Endothelial cell of umbilical vein (primary cell): Measurements from ENCODE around the gene GTSE1. TPM values are rescaled to one million over a fixed set of nuclear protein-coding genes. Genes with fewer than 3 reads are reported as not detected.

ENCODE experiments used
- BruUV-seq: library from RNA; stranded (reverse); fragments of 400-500 nt; replicated peaks from 2 replicates; lab custom pipeline; 2021; lab: Mats Ljungman, UMichigan
- CTCF ChIA-PET: fragments of 300-600, 350-600 bp; sonication (Branson Sonifier 250); formaldehyde crosslinking; loops from one replicate; lab custom pipeline; 2021; ENCODE audit warnings: antibody characterized with exemption, inconsistent platforms; lab: Charles Lee
- POLR2A ChIA-PET: fragments of 300-600, 350-600 bp; sonication (Branson Sonifier 250); formaldehyde crosslinking; loops from one replicate; lab custom pipeline; 2021; ENCODE audit warnings: antibody characterized with exemption, inconsistent platforms; lab: Charles Lee
- DNase-seq: peaks from one replicate; pipeline ENCODE4 v3.0.0-alpha.2; 2011; ENCODE audit warnings: low read depth, low spot score
- FAIRE-seq: peaks from 2 replicates; lab custom pipeline; 2011; peaks lifted over from hg19 to GRCh38; lab: Jason Lieb, UNC
- H2AFZ ChIP-seq: 2 replicates; pipeline ENCODE4 v1.6.0; 2012; ENCODE audit warnings: low read depth, low read length, control low read depth, inconsistent platforms
- H3K27ac ChIP-seq: 2 replicates; pipeline ENCODE4 v1.5.1; 2011; ENCODE audit warnings: low read depth, mild to moderate bottlenecking, control low read depth, low read length, moderate library complexity; ENCODE audit not compliant: insufficient read depth
- H3K27me3 ChIP-seq, 2 experiments: 2 replicates each; pipeline versions ENCODE4 v1.6.0 to v1.6.1; 2011; ENCODE audit warnings: low read length in 2 of 2, mixed read lengths in 1 of 2; ENCODE audit not compliant: control insufficient read depth in 2 of 2, insufficient read depth in 2 of 2
- H3K36me3 ChIP-seq, 2 experiments: 2 replicates in 1 of 2; 3 replicates in 1 of 2; pipeline ENCODE4 v1.5.1; 2011; ENCODE audit warnings: low read length in 2 of 2, mild to moderate bottlenecking in 1 of 2, moderate library complexity in 1 of 2; ENCODE audit not compliant: control insufficient read depth in 2 of 2, insufficient read depth in 2 of 2; ENCODE audit errors: extremely low read depth in 1 of 2
- H3K4me1 ChIP-seq: 3 replicates; pipeline ENCODE4 v1.5.1; 2011; ENCODE audit warnings: mild to moderate bottlenecking, low read length; ENCODE audit not compliant: control insufficient read depth, insufficient read depth; ENCODE audit errors: extremely low read depth
- H3K4me2 ChIP-seq: 2 replicates; pipeline ENCODE4 v1.6.1; 2011; ENCODE audit warnings: low read length, control low read depth, mixed read lengths; ENCODE audit not compliant: insufficient read depth
- H3K4me3 ChIP-seq, 3 experiments: fragments of 200-600 bp in 1 of 3; sonication (generic), shearing (Covaris generic) in 1 of 3; replicated peaks in 1 of 3; 2 replicates each; pipeline ENCODE4 v1.5.1; 2011 to 2016; ENCODE audit warnings: control low read depth in 3 of 3, low read length in 3 of 3, mild to moderate bottlenecking in 2 of 3, inconsistent platforms in 1 of 3, low read depth in 1 of 3, moderate library complexity in 1 of 3; ENCODE audit not compliant: insufficient read depth in 1 of 3
- H3K79me2 ChIP-seq: 2 replicates; pipeline ENCODE4 v1.6.0; 2012; ENCODE audit warnings: low read length, inconsistent platforms; ENCODE audit not compliant: control insufficient read depth, insufficient read depth
- H3K9ac ChIP-seq: replicated peaks from 2 replicates; pipeline ENCODE3; 2011; ENCODE audit warnings: low read length, control low read depth; ENCODE audit not compliant: insufficient read depth; ENCODE audit errors: extremely low read depth
- H3K9me1 ChIP-seq: replicated peaks from 3 replicates; pipeline ENCODE4 v1.6.0; 2011; ENCODE audit warnings: mild to moderate bottlenecking, low read length; ENCODE audit not compliant: control insufficient read depth, insufficient read depth; ENCODE audit errors: extremely low read depth
- H3K9me3 ChIP-seq: replicated peaks from 2 replicates; pipeline ENCODE4 v1.5.1; 2012; ENCODE audit warnings: low read length, inconsistent platforms; ENCODE audit not compliant: control insufficient read depth, insufficient read depth
- H4K20me1 ChIP-seq: replicated peaks from 2 replicates; pipeline ENCODE3; 2011; ENCODE audit warnings: mild to moderate bottlenecking, low read length; ENCODE audit not compliant: control insufficient read depth, insufficient read depth; ENCODE audit errors: extremely low read depth
- CTCF ChIP-seq, 2 donors: IDR thresholded peaks; 1 replicate in 1 of 2; 2 replicates in 1 of 2; pipeline ENCODE4 v1.5.1; 2011; ENCODE audit warnings: low read length in 2 of 2, mild to moderate bottlenecking in 2 of 2, moderate library complexity in 2 of 2, control low read depth in 1 of 2, inconsistent platforms in 1 of 2, low read depth in 1 of 2; ENCODE audit not compliant: insufficient read depth in 1 of 2; ENCODE audit errors: extremely low read depth in 1 of 2
- EZH2 ChIP-seq: IDR thresholded peaks from 2 replicates; pipeline ENCODE4 v1.6.1; 2012; ENCODE audit warnings: borderline replicate concordance, low read depth, mild to moderate bottlenecking, moderate library complexity, low read length, inconsistent platforms; ENCODE audit not compliant: severe bottlenecking
- FOS ChIP-seq: IDR thresholded peaks from 2 replicates; pipeline ENCODE4 v1.6.1; 2011; ENCODE audit warnings: mild to moderate bottlenecking, low read length, moderate library complexity, borderline replicate concordance; ENCODE audit not compliant: insufficient read depth
- GATA2 ChIP-seq: IDR thresholded peaks from 2 replicates; pipeline ENCODE4 v1.7.0; 2011; ENCODE audit warnings: low read depth, mild to moderate bottlenecking, moderate library complexity, mixed read lengths, low read length; ENCODE audit not compliant: insufficient read length, insufficient read depth
- JUN ChIP-seq: IDR thresholded peaks from 2 replicates; pipeline ENCODE4 v1.6.1; 2011; ENCODE audit warnings: borderline replicate concordance, low read depth; ENCODE audit not compliant: insufficient read length, insufficient read depth
- MAX ChIP-seq: IDR thresholded peaks from 2 replicates; pipeline ENCODE4 v1.6.1; 2011; ENCODE audit not compliant: insufficient read depth, insufficient read length
- MYC ChIP-seq: IDR thresholded peaks from one replicate; pipeline ENCODE4 v1.6.1; 2011; ENCODE audit warnings: mild to moderate bottlenecking, low read depth, low read length
- POLR2A ChIP-seq: IDR thresholded peaks from 2 replicates; pipeline ENCODE4 v1.6.1; 2012; ENCODE audit warnings: low read depth, mild to moderate bottlenecking, control low read depth, low read length
- POLR2AphosphoS5 ChIP-seq: IDR thresholded peaks from 2 replicates; pipeline ENCODE4 v1.6.1; 2012; ENCODE audit warnings: low read depth, mild to moderate bottlenecking, control low read depth, low read length, moderate library complexity; ENCODE audit not compliant: insufficient read depth
- dilution Hi-C: fragments of 300-500 bp; cut with MboI; formaldehyde crosslinking; loops from one replicate; pipeline ENCODE4 v1.15.0; 2019; ENCODE audit warnings: low sequenced_read_pairs; ENCODE audit not compliant: extremely low pct_ligation_motif_present
- intact Hi-C: fragments of 100-400 bp; cut with micrococcal nuclease; formaldehyde crosslinking; loops from one replicate; pipeline ENCODE4 v1.10.0; 2022
- polyA plus RNA-seq, 4 experiments: library from polyadenylated mRNA; depleted of rRNA in 3 of 4; stranded (reverse) in 3 of 4; unstranded in 1 of 4; fragments of >200 nt; gene quantifications; 2 replicates each; pipeline versions ENCODE4 v1.2.1 to v1.2.3, GENCODE V29; 2011 to 2012; ENCODE audit warnings: missing spikeins in 1 of 4
- total RNA-seq: library from RNA; stranded (reverse); gene quantifications from 2 replicates; pipeline ENCODE4 v1.2.3, GENCODE V29; 2021

Gene GTSE1
- total and polyA plus RNA-seq, 2 donors (not counting 3 experiments of a cell fraction or from before 2014, with no cell fraction given) = 25.9 to 57.2 TPM

- Histone ChIP-seq H3K9me1 (no peaks in the 10 kb centered on the region), H4K20me1 (no peaks in the 10 kb centered on the region), H3K9ac (no peak overlapping the region), H3K4me2 (no peak overlapping the region), H2AFZ (no peak overlapping the region), H3K4me3 (no peak overlapping the region), H3K27ac (no peak overlapping the region), H3K79me2 (peaks cover 31% of the 10 kb centered on the region), H3K4me1 (no peaks in the 10 kb centered on the region), H3K36me3 (peaks cover 3 to 8% of the 10 kb centered on the region in 2 experiments), H3K9me3 (no peaks in the 10 kb centered on the region), H3K27me3 (no peaks in the 10 kb centered on the region)
- no peak for TF ChIP-seq GATA2
- TF ChIP-seq POLR2A = no peak
- TF ChIP-seq JUN = no peak
- TF ChIP-seq FOS = no peak
- no peak for DNase-seq
- no peak for FAIRE-seq
- intact Hi-C loops (no loop called here), dilution Hi-C loops (no loop called here)
- BruUV-seq = no TSS peak
- POLR2A ChIA-PET = no interaction called here
- CTCF ChIA-PET = no interaction called here
Observed at GRCh38 chr22:46322711-46323110, 26.0 kb downstream of the GTSE1 start.

- FAIRE-seq = no peak
- H4K20me1 ChIP-seq = no peaks in the 10 kb centered on the region
- CTCF ChIA-PET = interaction anchor here (1.2 to 1.4 kb wide), 2 partner anchors 10 to 13 kb away, joined by 3 to 5 read pairs; partner anchors contain the start of gene TRMU
Observed at GRCh38 chr22:46323162-46323561, 26.5 kb downstream of the GTSE1 start.

More at GRCh38 chr22:46323162-46323561, 26.5 kb downstream of the GTSE1 start:
- Histone ChIP-seq H3K4me2 (no peak overlapping the region), H3K9me3 (no peaks in the 10 kb centered on the region), H3K27ac (no peak overlapping the region), H3K79me2 (peaks cover 26% of the 10 kb centered on the region), H3K36me3 (peaks cover 3 to 6% of the 10 kb centered on the region in 2 experiments), H3K27me3 (no peaks in the 10 kb centered on the region), H3K4me1 (no peaks in the 10 kb centered on the region), H3K4me3 (no peak overlapping the region), H2AFZ (no peak overlapping the region), H3K9me1 (no peaks in the 10 kb centered on the region), H3K9ac (no peak overlapping the region)
- dilution Hi-C loops (no loop called here), intact Hi-C loops (no loop called here)
- no TSS peak for BruUV-seq
- TF ChIP-seq CTCF (IDR thresholded peaks at IDR 0.05; ENCODE audit: extremely low read depth in 1 of 2, insufficient read depth in 1 of 2, low read depth in 1 of 2, low read length in 2 of 2) (no peak), JUN (no peak), POLR2A (no peak), FOS (no peak), EZH2 (no peak), MAX (no peak), MYC (no peak), POLR2AphosphoS5 (no peak), GATA2 (no peak)
- POLR2A ChIA-PET = no interaction called here
- DNase-seq = no peak
